ENCODE measurements around the gene GPN1.
"Not testable (repeated sequence)": the region's sequence is repeated elsewhere in the genome, so short reads cannot be mapped to it uniquely, and the experiment has no call there.

The GPN1 gene

DNA sequence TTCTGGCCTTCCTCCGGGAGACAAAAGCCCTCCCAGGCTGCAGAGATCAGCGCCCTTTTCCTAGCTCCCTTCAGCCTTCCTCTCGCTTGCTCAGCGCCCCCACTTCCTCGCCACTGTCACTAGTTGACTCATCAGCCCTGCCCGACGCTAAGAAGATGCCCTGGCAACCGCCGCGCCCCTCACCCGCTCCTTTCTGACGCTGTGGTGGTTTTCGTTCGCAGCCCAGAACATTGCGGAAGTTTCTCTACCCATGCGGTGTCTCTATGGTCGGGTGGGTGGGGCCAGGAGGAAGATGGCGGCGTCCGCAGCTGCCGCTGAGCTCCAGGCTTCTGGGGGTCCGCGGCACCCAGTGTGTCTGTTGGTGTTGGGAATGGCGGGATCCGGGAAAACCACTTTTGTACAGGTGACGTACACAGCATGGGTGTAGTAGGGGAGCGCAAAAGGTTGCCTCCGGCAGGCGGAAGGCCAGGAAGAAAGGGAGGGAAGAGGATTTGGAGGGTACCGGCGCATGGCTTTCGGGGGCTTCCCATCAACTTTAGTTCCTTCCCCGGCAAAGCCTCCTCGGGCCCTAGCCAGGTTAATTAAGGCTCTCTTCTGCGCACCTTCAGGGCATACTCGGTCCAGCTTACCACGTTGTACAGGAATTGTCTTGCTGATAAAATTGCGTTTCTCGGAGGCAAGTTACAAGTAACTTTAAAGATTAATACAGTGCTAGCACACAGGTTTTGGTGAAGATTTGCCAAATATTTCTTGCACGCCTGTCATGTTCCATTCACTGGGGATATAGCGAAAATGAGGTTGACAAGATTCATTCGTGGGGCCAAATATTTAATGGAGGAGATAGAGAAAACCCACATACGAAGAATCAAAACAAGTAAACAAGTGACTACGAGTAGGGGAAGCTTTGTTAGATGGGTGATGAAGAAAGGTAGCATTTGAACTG, at the start of gene GPN1, which contains the start of gene CCDC121:
GPN1 (plus strand) TSS at position 284 of the 943 bp plus-strand sequence; CDS start at position 293, 9 bp downstream.
CCDC121 (minus strand) TSS at position 246 of the 943 bp plus-strand sequence. CDS start 1,213 bp downstream, outside the sequence.
- DNase-seq, result peak; percentile 94 to 96

DNA sequence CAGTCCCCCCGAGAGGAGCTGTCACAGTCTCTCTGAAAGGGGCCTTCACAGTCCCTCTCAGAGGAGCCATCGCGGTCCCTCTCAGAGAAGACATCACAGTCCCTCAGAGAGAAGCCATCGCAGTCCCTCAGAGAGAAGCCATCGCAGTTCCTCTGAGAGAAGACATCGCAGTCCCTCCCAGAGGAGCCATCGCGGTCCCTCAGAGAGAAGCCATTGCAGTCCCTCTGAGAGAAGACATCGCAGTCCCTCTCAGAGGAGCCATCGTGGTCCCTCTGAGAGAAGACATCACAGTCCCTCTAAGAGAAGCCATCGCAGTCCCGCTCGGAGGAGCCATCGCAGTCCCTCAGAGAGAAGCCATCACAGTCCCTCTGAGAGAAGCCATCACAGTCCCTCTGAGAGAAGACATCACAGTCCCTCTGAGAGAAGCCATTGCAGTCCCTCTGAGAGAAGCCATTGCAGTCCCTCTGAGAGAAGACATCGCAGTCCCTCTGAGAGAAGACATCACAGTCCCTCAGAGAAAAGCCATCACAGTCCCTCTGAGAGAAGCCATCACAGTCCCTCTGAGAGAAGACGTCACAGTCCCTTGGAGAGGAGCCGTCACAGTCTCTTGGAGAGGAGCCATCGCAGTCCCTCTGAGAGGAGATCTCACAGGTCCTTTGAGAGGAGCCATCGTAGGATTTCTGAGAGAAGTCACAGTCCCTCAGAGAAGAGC, 47.3 kb upstream of the GPN1 start:
- no peak for DNase-seq

- DNase-seq, result no peak
These were observed 46.6 kb upstream of the GPN1 start for GRCh38 chr2:27582129-27582694.

DNA sequence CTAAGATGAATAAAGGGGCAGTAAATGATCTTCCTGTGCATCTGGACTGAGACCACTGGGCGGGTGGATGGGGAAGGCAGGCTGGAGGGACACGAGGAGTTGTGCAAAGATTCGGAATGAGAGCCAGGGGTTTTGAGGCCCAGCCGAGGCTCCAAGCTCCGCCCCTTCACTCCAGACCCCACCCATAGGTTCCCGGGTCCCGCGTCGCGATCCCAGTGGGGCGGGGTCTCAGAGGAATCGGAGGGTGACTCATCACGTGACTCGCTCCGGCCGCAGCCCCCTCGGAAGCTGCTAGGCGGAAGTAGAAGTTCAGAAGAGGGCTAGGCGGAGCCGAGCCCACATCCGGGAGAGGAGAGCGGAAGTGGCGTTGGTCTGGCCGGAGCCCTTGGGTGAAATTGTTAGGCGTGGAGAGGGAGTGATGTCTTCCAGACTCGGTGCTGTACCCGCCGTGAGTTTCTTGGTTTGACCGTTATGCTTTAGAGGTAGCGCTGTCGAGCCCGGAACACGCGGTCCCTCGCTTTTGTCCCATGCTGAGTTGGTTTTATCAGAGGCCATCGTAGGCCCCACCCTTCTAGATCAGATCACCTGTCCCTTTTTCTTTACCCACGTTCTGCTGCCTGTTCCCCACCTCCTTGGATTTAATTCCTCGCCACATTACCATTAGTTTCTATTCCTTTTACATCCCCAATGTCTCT, 46.0 kb upstream of the GPN1 start, which contains the start of gene ZNF512:
ZNF512 (plus strand) TSS at position 348 of the 695 bp plus-strand sequence; CDS start at position 419, 71 bp downstream.
- DNase-seq, result peak; percentile 60 to 73

GRCh38 chr2:27583390-27583915, 45.4 kb upstream of the GPN1 start:
- DNase-seq, result no peak

DNA sequence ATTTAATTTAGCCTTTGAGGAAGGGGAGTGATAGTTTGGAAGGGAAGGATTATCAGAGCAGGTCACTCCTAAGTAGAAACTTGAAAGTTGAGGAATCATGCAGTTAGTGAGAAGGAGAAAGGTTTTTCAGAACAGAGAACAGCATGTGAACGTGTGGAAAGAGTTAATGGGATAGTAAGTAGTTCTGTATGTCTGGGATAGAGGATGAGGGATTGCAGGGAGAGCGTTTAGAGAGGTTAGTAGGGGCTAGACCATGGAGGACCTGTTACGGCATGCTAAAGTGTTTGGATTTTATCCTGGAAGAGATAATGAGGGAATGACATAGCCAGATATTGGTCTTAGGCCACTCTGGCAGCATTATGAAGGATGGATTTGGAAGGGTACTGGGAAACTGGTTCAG, 44.3 kb upstream of the GPN1 start:
- no peak for DNase-seq

DNA sequence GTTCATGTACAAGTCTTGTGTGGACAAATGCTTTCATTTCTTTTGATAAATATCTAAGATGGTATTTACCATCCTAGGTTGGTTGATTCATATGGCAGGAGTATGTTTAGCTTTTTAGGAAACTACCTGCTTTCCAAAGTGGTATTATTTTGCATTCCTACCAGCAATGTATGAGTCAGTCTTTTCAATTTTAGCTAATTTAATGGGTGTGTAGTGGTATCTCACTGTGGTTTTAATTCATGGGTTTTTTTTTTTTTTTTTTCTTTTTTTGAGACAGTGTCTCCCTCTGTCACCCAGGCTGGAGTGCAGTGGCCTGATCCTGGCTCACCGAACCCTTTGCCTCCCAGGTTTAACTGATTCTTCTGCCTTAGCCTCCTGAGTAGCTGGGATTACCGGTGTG, 41.8 kb upstream of the GPN1 start:
- no peak for DNase-seq

- no peak for DNase-seq
These were observed 40.5 kb upstream of the GPN1 start for GRCh38 chr2:27588308-27588707.

DNA sequence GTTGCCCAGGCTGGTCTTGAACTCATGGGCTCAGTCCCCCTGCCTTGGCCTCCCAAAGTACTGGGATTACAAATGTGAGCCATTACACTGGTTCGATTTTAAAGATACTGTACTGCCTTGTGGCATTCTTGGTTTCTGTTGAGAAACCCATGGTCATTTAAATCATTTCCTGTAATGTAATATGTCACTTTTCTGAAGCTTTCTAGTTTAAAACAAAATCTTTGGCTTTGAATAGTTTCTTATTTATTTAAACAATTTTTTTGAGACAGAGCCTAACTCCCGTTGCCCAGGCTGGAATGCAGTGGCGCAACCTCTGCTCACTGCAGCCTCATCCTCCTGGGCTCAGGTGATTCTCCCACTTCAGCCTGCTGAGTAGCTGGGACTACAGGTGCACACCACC, 37.1 kb upstream of the GPN1 start:
- DNase-seq, result no peak

DNA sequence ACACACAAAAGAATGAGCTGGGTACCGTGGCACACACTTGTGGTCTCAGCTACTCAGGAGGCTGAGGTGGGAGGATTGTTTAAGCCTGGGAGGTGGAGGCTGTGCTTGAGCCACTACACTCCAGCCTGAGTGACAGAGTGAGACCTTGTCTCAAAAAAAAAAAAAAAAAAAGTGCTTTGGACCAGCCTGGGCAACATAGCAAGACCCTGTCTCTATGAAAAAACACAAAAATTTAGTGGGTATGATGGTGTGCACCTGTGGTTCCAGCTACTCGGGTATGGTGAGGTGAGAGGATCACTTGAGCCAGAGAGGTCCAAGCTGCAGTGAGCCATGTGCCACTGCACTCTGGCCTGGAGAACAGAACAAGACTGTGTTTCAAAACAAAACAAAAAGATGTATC, 35.6 kb upstream of the GPN1 start:
- no peak for DNase-seq

GRCh38 chr2:27594020-27594703, 34.7 kb upstream of the GPN1 start:
- not testable (repeated sequence) for DNase-seq

- DNase-seq, result not testable (repeated sequence)
These were observed 33.4 kb upstream of the GPN1 start for GRCh38 chr2:27595412-27595811.

- DNase-seq, result no peak
These were observed 32.2 kb upstream of the GPN1 start for GRCh38 chr2:27596627-27597026.

GRCh38 chr2:27606611-27607010, 22.2 kb upstream of the GPN1 start:
- no peak for DNase-seq

GRCh38 chr2:27613985-27614384, 14.9 kb upstream of the GPN1 start:
- no peak for DNase-seq

GRCh38 chr2:27615316-27615715, 13.5 kb upstream of the GPN1 start:
- no peak for DNase-seq

- DNase-seq, result no peak
These were observed 7.3 kb upstream of the GPN1 start for GRCh38 chr2:27621524-27621923.

DNA sequence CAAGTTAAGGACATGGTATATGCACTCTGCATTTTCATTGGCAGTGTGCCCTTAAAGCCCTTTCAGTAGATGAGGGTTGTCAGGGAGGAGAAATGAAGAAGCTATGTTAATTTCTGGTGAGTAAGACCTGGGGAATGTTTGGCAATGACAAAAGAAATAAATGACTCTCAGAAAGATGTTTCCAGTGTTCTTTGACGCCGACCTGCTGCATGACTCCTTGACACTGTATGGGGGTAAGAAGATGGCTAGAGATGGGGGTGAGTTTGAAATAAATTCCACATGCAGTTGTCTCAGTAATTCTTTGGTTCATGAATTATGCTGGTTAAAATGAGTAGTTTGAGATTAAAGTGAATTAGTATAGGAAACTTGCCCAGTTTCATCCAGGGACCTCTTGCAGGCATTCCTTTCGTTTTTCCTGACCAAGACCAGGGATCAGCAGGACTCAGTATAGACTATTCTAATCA, 5.9 kb upstream of the GPN1 start:
- no peak for DNase-seq

DNA sequence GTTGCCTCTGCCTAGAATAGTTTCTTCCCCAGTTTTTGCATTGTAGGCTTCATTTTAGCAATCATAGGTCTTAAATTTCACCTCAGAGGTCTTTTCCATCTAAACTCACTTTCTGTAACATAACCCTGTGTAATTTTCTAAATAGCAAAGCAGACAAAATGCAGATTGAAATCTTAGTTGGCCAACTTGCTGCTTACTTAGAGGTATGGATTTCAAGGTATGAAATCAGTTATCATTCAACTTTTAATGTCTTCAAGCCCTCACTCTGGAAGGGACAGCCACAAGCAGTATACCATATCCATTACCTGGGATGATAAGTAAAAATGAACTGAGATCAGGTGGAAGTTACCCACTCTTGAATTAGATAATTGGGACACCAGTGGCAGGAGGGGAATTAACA, 3.9 kb upstream of the GPN1 start:
- DNase-seq, result no peak

GRCh38 chr2:27626323-27626722, 2.5 kb upstream of the GPN1 start:
- not testable (repeated sequence) for DNase-seq

- not testable (repeated sequence) for DNase-seq
These were observed 1.9 kb upstream of the GPN1 start for GRCh38 chr2:27626921-27627320.
